Measurements from ENCODE around the gene PTPRK.

PTPRK gene

DNA sequence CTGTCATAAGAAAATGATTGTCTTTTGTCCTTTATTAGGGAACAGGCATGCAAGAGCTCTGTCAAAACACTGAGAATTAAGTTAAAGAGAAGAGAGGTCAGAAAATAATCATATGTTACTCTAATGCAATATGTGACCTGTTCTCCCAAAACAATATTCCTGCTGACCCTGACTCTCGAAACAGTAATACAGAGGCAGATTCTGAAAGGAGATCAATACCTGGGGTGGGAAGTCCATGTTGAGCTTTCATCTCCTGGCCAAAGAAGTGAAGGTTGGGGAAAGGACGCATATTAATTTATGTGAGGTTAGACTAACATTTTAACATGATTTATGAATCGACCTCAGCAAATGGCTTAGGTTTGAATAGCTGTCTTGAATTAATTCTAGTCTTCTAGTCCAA is 243.0 kb downstream of the PTPRK start:
- no peak for FAIRE-seq

DNA sequence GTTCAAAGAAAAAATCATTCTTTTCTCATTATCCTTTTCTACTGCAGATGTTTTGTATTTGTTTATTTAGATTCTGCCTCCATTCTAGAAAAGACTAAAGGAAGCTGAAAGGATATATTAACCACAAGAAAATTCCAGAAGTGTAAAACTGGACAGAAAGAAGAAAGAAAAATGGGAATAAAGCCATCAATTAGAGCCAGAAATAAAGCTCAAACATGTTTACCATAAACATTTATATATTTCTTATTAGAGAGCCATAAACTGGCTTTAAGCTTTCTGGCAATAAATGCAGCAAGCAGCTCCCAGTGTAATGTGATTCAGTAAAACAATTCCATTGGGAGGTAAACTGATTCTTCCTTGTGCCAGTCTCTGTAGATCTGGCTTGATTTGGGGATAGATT is 244.1 kb downstream of the PTPRK start:
- FAIRE-seq = no peak

DNA sequence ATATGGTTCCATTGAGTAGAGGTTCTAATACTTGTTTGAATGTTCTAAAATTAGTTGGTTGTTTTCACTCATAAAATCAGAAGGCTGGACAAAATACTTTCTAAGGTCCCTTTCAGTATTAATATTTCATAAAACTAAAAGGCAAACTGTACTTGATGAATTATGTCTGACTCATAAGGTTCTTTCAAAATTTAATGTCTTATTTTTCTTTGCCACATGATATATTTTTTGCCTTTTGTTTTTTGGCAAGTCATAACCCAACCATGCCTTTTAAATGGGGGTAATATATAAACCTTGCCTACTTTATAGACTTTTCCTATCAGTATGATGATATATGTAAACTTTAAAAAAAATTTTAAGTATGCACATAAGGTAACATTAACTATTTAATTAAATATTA is 244.7 kb downstream of the PTPRK start:
- peak; percentile 33 for FAIRE-seq

DNA sequence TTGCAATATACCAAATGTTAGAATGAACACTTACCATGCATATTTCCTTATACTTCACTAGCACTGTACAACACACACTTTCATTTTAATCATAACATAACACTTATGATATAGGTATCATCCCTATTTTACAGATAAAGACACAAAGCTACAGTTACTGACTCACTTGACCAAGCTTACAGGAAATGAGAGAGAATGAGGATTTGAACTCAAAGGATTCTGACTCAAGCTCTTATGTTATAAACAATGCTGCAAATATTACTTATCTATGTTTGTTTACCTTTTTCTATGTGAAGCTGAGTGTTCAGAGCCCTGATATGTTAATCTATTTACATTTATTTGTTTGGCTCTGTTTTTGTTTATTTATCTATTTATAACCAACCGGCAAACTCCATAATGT is 245.4 kb downstream of the PTPRK start:
- no peak for FAIRE-seq

DNA sequence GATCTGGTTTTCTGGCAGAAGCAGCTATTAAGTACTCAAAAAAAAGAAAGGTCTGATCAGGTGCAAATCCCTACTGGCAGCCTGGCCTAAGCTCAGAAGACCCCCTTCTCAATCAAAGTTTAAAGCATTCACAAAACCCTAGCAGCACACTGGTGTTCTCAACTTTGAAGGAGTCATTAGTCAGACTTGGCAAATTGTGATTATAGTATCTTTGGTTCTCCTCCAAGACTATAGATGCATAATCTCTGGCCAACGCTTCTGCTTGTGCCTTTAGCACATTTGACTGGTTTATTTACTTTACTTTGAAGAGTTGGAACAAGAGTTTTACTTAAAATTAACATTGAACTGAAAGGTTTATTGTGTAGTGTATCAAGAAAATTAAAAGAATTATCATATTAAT is 248.9 kb downstream of the PTPRK start:
- no peak for FAIRE-seq

DNA sequence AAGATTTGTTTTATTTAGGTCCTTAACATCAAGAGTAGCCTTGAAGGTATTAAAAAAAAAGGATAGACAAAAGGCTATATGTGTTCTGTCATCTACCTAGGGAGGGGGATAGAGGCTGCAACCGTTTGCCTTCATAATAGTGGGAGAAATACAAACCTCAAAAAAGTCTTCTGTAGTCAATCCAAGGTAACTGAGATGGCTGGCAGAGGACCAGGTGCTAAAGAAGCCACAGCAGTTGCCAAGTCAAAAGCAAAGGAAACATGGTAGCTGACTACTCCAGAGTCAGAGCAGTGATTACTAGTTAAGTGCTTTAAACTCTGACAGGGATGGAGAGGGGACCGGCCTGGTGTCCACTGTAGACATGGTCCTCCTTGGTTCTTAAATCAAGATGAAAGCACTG is 249.4 kb downstream of the PTPRK start:
- no peak for FAIRE-seq

DNA sequence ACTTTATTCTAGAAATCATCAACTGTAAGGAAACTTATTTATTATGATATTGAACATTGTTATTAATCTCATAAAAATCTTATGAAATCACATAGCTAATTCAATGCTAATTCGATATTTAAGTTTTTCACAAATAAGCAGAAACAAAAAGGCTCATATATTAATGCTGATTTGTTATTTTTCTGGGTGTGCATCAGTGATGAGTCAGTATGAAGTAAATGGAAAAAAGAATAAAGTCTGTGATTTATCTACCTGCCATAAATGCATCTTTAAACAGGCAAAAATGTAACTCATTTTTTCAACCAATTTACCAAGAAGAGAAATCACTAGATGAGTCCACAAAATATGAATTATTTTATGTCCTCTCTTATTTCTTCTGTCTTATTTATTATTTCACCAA is 253.5 kb downstream of the PTPRK start:
- peak; percentile 28 for FAIRE-seq

DNA sequence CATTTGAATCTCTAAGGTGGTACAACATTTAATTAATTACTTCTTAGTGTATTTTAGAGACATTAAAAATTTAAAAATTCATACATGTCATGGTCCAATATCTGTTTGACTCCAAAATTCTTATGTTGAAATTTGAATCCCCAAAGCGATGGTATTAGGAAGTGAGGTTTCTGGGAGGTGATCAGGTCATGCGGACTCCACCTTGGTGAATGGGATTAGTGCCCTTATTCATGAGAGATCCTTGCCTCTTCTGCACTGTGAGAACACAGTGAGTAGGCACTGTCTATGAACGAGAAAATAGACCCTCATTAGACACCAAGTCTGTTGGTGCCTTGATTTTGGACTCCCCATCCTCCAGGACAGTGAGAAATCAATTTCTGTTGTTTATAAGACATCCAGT is 254.7 kb downstream of the PTPRK start:
- FAIRE-seq = no peak

DNA sequence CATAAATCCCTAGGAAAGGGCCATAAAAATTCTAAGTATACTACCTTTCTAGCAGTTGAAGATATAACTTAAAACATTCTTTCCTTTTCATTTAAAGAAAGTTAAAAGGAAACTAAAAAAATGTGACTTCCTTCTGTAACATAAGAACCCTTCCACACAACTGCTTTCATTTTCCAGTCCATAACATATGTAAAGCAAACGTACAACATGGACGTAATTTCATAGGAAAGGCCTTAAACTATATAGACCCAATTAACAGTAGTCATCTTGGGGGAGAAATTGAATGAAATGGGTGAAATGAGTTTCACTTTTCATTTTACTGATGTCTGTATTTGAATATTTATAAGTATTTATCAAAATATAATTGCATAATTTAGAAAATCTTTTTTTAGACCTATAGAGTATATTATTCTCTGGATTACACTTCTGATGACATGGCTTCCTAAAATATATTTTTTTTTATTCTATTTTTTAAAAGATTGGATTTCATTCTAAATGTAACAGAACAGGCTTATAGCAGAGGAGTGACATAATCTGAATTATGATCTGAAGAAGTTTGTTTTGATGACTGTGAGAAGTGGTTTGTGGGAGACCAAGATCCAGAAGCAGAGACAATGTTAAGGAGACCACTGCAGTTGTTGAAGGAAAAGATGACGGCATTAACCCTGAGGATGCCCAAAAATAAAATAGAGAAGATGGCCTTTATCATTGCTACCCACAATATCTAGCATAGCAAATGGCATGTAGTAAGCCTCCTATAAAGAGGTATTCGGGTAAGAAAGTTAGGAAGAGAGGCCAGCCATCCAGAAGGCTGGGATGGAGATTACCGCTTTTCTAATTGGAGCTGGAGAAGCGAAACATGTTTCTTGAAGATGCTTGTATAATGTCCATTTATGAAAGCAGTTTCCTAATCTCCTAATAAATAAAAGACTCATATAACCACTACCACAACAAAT is 260.4 kb downstream of the PTPRK start:
- no peak for FAIRE-seq

DNA sequence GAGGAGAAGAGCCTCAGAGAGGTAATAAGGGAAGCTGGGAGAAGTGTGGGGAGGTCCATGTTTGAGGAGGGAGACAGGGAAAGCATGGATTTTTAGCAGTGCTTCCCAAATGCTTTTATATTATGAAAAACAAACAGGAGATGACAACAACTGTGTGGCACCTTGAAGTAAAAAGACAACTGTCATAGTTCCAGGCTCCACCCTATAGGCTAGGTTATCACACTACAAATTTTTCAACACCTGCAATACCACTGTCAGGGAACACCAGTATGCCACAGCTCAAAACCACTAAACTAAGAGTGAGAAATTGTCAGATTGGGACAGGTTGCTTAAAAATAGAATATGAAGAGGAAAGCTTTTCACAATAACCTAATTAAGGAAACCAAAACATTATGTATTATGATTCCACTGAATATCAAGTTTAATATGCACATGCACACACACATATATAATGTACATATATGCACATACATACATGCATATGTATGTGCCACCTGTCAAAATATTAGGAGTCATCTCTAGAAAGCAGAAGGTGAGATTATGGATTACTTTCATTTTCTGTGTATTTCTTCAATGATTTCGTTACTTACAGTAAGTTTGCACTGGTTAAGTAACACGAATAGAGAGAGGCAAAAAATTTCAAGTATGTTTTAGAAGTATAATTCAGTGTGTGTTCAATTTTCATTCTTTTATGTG is 261.2 kb downstream of the PTPRK start:
- FAIRE-seq = no peak

DNA sequence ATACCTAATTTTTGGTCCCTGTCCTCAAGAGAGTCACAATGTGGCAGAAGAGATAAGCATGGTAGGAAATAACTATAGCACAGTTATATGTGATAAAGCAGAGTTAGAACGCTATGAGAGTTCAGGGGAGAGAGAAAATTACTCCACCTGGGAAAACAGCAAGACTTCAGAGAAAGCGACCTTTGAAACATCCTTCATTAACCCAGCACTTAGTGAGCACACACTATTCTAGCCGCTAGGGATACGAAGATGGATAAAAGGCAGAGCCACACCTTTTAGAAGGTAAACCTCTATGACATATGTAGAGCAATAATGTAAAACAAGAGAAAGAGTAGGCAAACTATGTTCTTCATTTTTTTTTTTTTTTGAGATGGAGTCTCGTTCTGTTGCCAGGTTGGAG is 264.3 kb downstream of the PTPRK start:
- FAIRE-seq = no peak

DNA sequence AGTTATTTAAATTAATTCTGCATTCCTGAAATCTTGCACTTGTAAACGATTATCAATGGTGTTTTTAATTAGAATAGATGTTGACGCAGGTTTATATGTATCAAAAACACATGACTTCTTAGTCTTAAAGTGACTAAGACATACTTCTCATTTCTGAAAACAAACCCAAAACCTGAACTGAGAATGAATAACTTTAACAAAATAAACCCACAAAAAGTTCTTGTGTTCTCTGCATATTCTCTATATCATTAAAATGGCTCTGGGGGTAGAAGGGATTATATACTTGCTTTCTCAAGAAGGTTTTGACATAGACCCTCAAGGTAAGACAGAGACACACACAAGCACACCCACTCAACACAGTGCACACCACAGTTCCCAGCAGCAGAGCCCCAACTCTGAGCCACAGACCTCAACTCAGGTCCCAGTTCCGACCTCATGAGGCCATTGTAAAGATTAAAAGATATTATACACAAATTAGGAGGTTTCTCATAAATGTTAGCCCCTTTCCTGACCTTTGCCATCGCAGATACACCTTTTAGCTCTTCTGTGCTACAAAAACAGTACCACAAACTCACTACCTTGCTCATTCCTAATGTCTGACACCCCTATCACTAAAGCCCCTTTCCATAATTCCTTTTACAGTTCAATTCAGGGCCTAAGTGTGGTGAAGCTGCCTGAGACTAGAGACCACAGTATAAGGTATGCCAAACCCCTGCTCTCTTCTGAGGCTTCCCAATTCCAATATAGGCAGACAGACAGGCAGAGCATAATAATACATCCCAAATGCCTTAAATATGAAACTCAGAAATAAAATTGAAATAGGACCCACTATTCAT is 267.8 kb downstream of the PTPRK start:
- FAIRE-seq = no peak

DNA sequence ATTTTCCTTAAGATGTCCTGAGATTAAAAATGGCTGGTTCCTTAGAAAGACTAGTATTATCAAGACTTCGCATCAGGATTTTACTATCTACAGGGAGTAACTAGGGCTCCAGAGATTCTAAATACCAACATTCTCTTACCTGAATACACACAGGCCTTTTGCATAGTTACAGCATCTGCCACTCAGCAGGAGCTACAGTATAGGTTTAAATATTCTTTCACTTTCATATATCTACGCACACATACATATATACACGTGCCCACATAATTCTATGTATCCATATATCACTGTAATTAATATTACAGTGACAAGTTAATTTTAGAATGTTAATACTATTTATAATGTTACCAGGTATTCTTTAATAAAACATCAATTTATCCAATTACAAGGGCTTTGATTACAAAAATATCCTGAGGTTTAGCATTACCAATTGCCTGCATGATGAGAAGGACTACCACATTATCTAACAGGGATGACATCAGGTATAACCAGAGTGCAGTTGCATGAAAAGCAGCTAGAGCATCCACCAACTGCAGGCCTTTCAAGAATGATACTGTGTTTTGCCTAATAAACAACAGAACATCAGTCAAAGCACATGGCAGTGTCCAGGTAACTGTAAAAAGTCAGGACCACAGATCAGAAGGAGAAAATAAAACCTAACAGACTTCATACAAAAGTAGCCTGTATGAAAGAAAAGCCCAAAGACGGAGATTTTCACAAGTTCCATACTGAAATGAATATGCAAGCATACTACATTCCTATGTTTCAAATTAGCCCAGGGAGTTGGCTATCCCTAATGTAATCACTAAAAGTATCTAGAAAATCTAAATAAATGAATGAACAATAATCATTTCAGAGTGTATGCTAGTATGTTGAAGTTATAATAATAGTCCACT is 268.7 kb downstream of the PTPRK start:
- FAIRE-seq = no peak

DNA sequence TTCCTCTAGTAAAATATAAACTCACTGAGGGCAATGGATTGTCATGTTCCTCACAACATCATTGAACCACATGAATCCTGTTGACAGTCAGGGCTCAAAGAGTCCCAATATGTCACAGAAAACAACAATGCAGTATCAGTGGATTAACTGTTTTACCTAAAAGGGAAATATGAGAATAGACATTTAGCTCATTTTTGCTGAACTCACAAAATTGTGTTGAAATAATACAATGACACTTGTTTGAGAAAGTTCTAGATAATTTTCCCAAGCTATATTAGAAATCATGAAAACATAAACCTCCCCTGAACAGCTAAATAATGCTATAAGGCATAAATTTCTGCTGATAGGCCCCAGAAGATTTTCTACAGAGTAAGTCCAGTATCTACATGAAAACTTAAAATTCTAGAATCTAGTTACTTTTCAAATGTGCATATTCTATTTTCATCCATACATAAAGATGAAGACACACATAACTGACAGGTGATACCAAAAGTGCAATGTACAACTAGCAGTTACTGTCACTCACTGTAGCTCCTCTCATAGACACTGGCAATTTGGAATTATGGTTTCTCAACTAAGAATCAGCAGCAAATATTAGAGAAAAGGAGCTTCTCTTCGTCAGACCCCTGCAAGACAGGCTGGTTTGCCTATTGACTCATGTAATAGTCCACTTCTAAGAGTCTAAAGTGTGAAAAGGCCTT is 269.9 kb downstream of the PTPRK start:
- FAIRE-seq = no peak

DNA sequence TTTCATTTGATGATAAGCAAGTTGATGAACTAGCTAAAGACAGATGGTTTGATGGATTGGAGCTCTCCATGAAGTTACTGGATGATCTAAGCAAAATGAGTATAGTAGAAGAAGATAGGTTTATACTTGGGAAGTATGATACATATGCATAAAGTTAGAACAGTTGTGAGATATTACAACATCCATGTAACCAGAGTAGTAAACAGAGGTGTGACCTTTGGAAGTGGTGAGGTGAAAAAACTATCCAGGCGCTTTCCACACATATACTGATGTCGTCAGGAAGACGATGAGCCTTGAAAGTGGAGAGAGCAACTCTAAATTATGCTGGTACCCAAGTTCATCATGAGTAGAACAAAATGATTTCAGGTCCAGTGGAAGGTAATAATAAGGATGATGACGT is 271.0 kb downstream of the PTPRK start:
- no peak for FAIRE-seq

DNA sequence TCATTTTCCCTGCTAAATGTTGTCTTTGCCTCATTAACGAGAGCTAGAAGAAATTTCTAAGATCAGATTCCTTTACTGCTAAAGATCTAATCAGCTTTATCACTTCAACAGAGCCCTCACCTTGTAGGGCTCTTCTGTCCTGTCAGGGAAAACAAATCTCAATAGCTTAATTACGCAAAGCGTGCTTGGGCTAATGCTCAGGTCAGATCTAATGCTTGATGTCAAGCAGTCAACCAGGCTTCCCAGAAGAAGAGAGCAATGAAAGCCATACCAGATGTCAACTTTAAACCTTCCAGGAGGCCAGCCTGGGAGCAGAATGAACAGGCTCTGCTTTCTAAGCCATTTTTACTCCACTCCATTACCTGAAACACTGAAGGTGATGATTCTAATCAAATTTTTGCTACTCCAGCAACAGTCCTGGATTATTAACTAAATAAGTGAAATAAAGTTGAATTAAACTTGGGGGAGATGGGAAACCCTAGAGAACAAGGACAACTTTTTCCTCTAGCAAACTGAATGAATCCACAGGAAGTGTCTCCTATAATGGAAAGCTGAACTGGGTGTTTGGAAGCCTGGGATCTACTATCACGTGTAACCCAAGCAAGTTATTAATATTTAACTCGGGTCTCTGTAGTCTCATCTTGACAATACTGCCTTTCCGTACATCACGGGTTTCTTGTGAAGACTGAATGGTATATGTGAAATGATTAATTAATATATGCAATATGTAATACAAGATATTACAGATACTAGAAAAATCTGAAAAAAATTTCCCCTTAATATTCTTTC is 273.7 kb downstream of the PTPRK start:
- FAIRE-seq = no peak

DNA sequence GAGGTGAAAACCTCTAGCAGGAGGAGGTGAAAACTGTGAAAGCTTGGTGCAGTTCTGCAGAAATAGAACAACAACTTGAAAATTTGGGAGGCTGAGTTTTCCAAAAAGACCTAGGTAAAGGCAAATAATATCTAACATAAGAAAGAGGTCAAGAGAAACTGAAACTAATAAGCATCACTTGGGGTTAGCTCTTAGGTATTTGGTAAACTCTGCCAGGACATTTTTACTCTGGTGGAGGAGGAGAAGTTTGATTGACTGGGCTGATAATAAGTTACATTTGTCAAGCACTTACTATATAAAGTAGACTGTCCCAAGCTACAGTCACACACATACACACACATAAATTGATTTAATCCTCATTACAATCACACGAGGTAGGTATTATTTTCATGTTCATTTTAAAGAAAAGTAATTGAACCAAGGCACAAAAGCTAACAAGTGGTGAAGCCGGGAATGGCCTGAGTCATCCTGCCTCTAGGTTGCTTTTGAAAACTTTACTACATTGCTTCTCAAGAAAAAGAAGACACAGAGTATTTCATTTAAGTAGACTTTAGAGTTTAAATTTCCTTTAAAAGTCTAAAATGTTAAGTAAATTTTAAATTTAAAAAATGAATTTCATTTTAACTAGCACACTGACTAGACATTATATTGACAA is 275.5 kb downstream of the PTPRK start:
- FAIRE-seq = no peak

DNA sequence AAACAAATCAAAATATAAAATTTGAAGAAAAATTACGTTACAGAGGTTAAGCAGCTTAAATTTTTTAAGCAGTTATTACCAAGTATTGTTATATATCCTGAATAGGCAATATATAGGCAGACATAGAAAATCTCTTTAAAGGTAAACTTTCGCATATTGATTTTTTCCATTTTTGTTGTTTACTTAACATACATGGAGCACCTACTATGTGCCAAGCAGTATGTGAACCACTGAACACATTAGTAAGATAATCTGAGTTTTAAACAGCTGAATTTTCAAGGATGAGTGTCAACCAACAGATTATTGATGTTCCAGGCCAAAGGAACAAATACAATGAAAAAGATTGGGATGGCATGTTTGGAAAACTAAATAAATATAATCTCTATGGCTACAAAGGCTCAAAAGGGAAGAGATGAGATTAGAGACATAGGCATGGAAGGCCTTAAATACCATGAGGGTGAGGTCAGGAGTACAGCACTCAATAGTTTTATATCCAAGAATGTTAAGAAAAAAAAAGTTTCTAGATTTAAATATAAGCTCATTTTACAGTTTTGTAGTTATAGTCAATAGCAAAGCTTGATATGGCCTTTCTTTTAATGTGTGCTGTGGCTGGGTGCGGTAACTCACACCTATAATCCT is 277.5 kb downstream of the PTPRK start:
- FAIRE-seq = no peak

DNA sequence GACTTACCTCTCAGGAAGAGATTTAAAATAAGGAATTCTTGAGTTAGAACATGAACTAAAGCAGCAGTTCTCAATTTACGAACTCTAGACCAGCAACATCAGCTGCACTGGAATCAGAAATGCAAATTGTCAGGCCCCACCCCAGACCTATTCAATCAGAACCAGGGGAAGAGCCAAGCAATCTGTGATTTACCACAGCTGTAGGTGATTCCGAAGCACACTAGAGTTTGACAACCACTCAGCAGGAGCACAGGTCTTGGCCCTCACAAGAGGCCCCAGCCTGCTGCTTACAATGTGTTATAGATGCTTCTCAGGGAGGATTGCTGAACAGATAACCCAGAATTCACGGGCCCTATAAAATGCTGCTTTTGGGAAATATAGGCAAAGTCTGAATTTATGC is 279.2 kb downstream of the PTPRK start:
- no peak for FAIRE-seq

DNA sequence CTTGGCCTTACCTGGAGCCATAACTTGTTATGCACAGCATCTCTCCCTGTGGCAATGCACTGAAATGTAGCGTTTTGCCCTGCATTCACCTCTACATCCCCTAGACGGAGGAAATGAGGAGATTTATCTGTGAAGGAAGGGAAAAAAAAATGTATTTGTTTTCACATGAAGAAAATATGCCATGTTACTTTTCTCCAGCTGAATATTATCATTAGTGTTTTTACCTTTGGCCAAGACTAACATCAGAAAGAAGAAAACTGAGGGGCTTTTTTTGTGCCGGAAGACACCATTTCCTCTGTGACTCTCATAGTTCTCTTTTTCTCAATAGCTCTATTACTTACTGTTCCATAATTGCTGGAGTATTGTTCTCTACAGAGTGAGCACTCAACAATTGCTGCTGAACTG is 280.4 kb downstream of the PTPRK start:
- FAIRE-seq = no peak
